ENCODE measurements around the gene GNAS.

DNA sequence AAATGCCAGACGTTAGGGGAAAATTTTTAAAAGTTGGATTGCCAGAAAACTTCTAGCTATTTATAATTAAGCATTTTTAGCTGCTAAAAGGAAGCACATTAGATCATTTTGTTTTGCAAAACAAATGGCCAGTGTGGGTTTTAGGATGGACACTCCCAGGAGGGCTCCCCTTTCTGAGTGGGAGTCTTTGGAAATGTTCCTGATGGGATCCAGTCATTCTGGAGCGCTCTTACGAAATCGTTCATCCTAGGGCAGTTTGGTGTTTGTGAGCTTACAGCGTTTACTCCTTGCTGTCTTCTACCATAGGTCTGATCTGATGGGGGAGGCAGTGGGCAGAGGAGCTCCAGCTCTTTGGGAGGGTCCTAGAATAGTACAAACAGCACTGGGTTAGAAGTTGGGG is 14.7 kb downstream of the GNAS start:
- TF ChIP-seq POLR2A (IDR thresholded peaks at IDR 0.05; ENCODE audit: low read depth, low read length) (no peak), EP300 (IDR thresholded peaks at IDR 0.05; ENCODE audit: borderline replicate concordance in 1 of 2, control insufficient read depth in 1 of 2, low read depth in 2 of 2, low read length in 2 of 2) (no peak), SUZ12 (IDR thresholded peaks at IDR 0.05; ENCODE audit: unreplicated experiment) (no peak), SP1 (IDR thresholded peaks at IDR 0.05; ENCODE audit: low read depth, low read length) (no peak), EGR1 (IDR thresholded peaks at IDR 0.05; ENCODE audit: borderline replicate concordance in 1 of 2, low read depth in 2 of 2, low read length in 2 of 2) (no peak), JUND (IDR thresholded peaks at IDR 0.05; ENCODE audit: low read depth, low read length) (no peak)
- TF ChIP-seq, protein P1, sequence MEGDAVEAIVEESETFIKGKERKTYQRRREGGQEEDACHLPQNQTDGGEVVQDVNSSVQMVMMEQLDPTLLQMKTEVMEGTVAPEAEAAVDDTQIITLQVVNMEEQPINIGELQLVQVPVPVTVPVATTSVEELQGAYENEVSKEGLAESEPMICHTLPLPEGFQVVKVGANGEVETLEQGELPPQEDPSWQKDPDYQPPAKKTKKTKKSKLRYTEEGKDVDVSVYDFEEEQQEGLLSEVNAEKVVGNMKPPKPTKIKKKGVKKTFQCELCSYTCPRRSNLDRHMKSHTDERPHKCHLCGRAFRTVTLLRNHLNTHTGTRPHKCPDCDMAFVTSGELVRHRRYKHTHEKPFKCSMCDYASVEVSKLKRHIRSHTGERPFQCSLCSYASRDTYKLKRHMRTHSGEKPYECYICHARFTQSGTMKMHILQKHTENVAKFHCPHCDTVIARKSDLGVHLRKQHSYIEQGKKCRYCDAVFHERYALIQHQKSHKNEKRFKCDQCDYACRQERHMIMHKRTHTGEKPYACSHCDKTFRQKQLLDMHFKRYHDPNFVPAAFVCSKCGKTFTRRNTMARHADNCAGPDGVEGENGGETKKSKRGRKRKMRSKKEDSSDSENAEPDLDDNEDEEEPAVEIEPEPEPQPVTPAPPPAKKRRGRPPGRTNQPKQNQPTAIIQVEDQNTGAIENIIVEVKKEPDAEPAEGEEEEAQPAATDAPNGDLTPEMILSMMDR (IDR thresholded peaks at IDR 0.05 in 2 of 3, conservative IDR thresholded peaks at IDR 0.05 in 1 of 3; ENCODE audit: control insufficient read depth in 2 of 3, extremely low read depth in 1 of 3, insufficient read depth in 1 of 3, low read depth in 3 of 3, low read length in 3 of 3): no peak
- TF ChIP-seq, protein P2, sequence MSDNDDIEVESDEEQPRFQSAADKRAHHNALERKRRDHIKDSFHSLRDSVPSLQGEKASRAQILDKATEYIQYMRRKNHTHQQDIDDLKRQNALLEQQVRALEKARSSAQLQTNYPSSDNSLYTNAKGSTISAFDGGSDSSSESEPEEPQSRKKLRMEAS (IDR thresholded peaks at IDR 0.05; ENCODE audit: low read depth, low read length): no peak
